GM12878 (cell line): ENCODE measurements around the gene TOP2B. TPM values are rescaled to one million over a fixed set of nuclear protein-coding genes. Genes with fewer than 3 reads are reported as not detected.

Source experiments
- ATAC-seq: fragments of 200-7000 bp; cut with Tn5 transposase; 3 replicates; pipeline ENCODE4 v1.9.1; 2020; ENCODE audit warnings: mild to moderate bottlenecking, moderate library complexity
- BruUV-seq: library from RNA; stranded (reverse); fragments of 400-500 nt; replicated peaks from 2 replicates; lab custom pipeline; 2021; lab: Mats Ljungman, UMichigan
- CTCF ChIA-PET: fragments of 300-600 bp; sonication (Branson Sonifier 250); formaldehyde crosslinking; extraction: SDS; loops from one replicate; lab custom pipeline; 2021; ENCODE audit warnings: inconsistent platforms; lab: Yijun Ruan, JAX
- POLR2A ChIA-PET: fragments of 350-600 bp; formaldehyde crosslinking; extraction: SDS; loops from one replicate; lab custom pipeline; 2021; ENCODE audit warnings: inconsistent platforms; lab: Charles Lee
- RAD21 ChIA-PET: fragments of 300-600 bp; sonication (Branson Sonifier 250); formaldehyde crosslinking; loops from one replicate; lab custom pipeline; 2023; ENCODE audit warnings: antibody characterized with exemption; ENCODE audit not compliant: unreplicated experiment; lab: Charles Lee
- SMC1A ChIA-PET: fragments of 300-600 bp; sonication (Branson Sonifier 250); formaldehyde crosslinking; loops from one replicate; lab custom pipeline; 2023; ENCODE audit not compliant: unreplicated experiment, uncharacterized antibody; lab: Charles Lee
- DNase-seq: peaks from one replicate; pipeline ENCODE4 v3.0.0-alpha.2; 2011; ENCODE audit warnings: low read depth, low spot score
- FAIRE-seq: peaks from 3 replicates; lab custom pipeline; 2011; peaks lifted over from hg19 to GRCh38; lab: Jason Lieb, UNC
- H2AFZ ChIP-seq: 2 replicates; pipeline ENCODE4 v1.6.0; 2011; ENCODE audit warnings: low read depth, low read length, control low read depth; ENCODE audit not compliant: control insufficient read depth
- H3K27ac ChIP-seq: 2 replicates; pipeline ENCODE4 v1.5.1; 2011; ENCODE audit warnings: control low read depth; ENCODE audit not compliant: control insufficient read depth, insufficient read depth
- H3K27me3 ChIP-seq, 2 experiments: replicated peaks in 1 of 2; 2 replicates each; pipeline versions ENCODE4 v1.6.0 to v1.6.1; 2011; ENCODE audit warnings: low read length in 1 of 2; ENCODE audit not compliant: control insufficient read depth in 2 of 2, insufficient read depth in 2 of 2
- H3K36me3 ChIP-seq, 2 experiments: 2 replicates each; pipeline ENCODE4 v1.5.1; 2011; ENCODE audit warnings: low read length in 1 of 2; ENCODE audit not compliant: control insufficient read depth in 2 of 2, insufficient read depth in 2 of 2
- H3K4me1 ChIP-seq: 2 replicates; pipeline ENCODE4 v1.6.1; 2011; ENCODE audit warnings: mild to moderate bottlenecking, low read length, moderate library complexity, mixed read lengths; ENCODE audit not compliant: control insufficient read depth, insufficient read depth
- H3K4me2 ChIP-seq: 2 replicates; pipeline ENCODE4 v1.6.0; 2011; ENCODE audit warnings: control low read depth; ENCODE audit not compliant: control insufficient read depth, insufficient read depth
- H3K4me3 ChIP-seq: fragments of 200-600 bp; sonication (generic); 2 replicates; pipeline ENCODE4 v1.5.1; 2016
- H3K79me2 ChIP-seq: 2 replicates; pipeline ENCODE4 v1.6.0; 2011; ENCODE audit warnings: low read length; ENCODE audit not compliant: control insufficient read depth, insufficient read depth
- H3K9ac ChIP-seq: 2 replicates; pipeline ENCODE4 v1.8.0; 2011; ENCODE audit warnings: low read length, control low read depth, mixed read lengths; ENCODE audit not compliant: control insufficient read depth, insufficient read depth
- H3K9me3 ChIP-seq: replicated peaks from 3 replicates; pipeline ENCODE4 v1.5.1; 2011; ENCODE audit warnings: mild to moderate bottlenecking, low read length; ENCODE audit not compliant: control insufficient read depth, insufficient read depth
- H4K20me1 ChIP-seq: 2 replicates; pipeline ENCODE4 v1.6.0; 2011; ENCODE audit not compliant: control insufficient read depth, insufficient read depth
- ATF3 ChIP-seq: IDR thresholded peaks from 2 replicates; pipeline ENCODE4 v1.6.1; 2011; ENCODE audit warnings: low read depth, mild to moderate bottlenecking, low read length, moderate library complexity, borderline replicate concordance; ENCODE audit errors: extremely low read depth
- ATF7 ChIP-seq: fragments of 450-650 bp; IDR thresholded peaks from 2 replicates; pipeline ENCODE4 v1.6.1; 2016; ENCODE audit warnings: low read depth, mild to moderate bottlenecking
- BMI1 ChIP-seq: fragments of 450-650 bp; IDR thresholded peaks from 2 replicates; pipeline ENCODE4 v1.6.1; 2016; ENCODE audit warnings: mild to moderate bottlenecking, moderate library complexity, borderline replicate concordance
- DPF2 ChIP-seq: fragments of 450-650 bp; IDR thresholded peaks from 2 replicates; pipeline ENCODE4 v1.6.1; 2017; ENCODE audit warnings: mild to moderate bottlenecking
- FOXM1 ChIP-seq: IDR thresholded peaks from 2 replicates; pipeline ENCODE4 v1.6.1; 2012; ENCODE audit warnings: low read depth, mild to moderate bottlenecking, inconsistent platforms, low read length, moderate library complexity
- MTA3 ChIP-seq: IDR thresholded peaks from 2 replicates; pipeline ENCODE4 v1.6.1; 2012; ENCODE audit warnings: low read length, inconsistent platforms, borderline replicate concordance
- NBN ChIP-seq: fragments of 450-650 bp; IDR thresholded peaks from 2 replicates; pipeline ENCODE4 v1.6.1; 2016
- NFIC ChIP-seq: IDR thresholded peaks from 2 replicates; pipeline ENCODE4 v1.6.1; 2012; ENCODE audit warnings: low read depth, mild to moderate bottlenecking, inconsistent platforms, low read length, moderate library complexity
- NR2C2 ChIP-seq: IDR thresholded peaks from 2 replicates; pipeline ENCODE4 v1.6.1; 2011; ENCODE audit warnings: borderline replicate concordance, low read depth; ENCODE audit not compliant: control insufficient read depth, insufficient read length
- POLR2A ChIP-seq: IDR thresholded peaks from 2 replicates; pipeline ENCODE4 v1.6.1; 2011; ENCODE audit warnings: low read depth, mild to moderate bottlenecking, low read length
- POU2F2 ChIP-seq: IDR thresholded peaks from 3 replicates; pipeline ENCODE4 v1.6.1; 2011; ENCODE audit warnings: low read depth, mild to moderate bottlenecking, low read length, borderline replicate concordance
- RELA ChIP-seq: fragments of 450-650 bp; IDR thresholded peaks from 2 replicates; pipeline ENCODE4 v1.8.0; 2014; ENCODE audit warnings: borderline replicate concordance; ENCODE audit not compliant: partially characterized antibody
- TCF12 ChIP-seq: IDR thresholded peaks from 2 replicates; pipeline ENCODE4 v1.6.1; 2011; ENCODE audit warnings: low read depth, mild to moderate bottlenecking, low read length
- TCF7 ChIP-seq: IDR thresholded peaks from 2 replicates; pipeline ENCODE4 v1.6.1; 2014; ENCODE audit warnings: antibody characterized with exemption, borderline replicate concordance
- WGBS: methylation state at CpG from one replicate; pipeline ENCODE4 v1.1.6; 2016; ENCODE audit warnings: low lambda C conversion rate; ENCODE audit not compliant: insufficient replicate concordance, insufficient coverage; ENCODE audit errors: missing lambda C conversion rate; 5-methylcytosine and 5-hydroxymethylcytosine counted together
- in situ Hi-C: fragments of 300-500 bp; cut with MboI; formaldehyde crosslinking; loops from 9 replicates; pipeline ENCODE4 v1.14.3; 2018; ENCODE audit warnings: mixed read lengths
- intact Hi-C: fragments of 100-400 bp; cut with micrococcal nuclease; formaldehyde crosslinking; loops from one replicate; pipeline ENCODE4 v1.14.2; 2022; ENCODE audit not compliant: unreplicated experiment
- polyA plus RNA-seq, 11 experiments: library from polyadenylated mRNA; depleted of rRNA in 4 of 11; unstranded in 6 of 11; stranded (reverse) in 5 of 11; fragments of >200 nt; fragmentation: Nextera tagmentation in 4 of 11; fragmentation: Illumina TruSeq in 1 of 11; extraction: Ambion mirVana in 4 of 11; extraction: Trizol in 1 of 11; gene quantifications; 1 replicate in 1 of 11; 2 replicates in 10 of 11; pipeline versions ENCODE4 v1.2.1 to v1.2.3, GENCODE V29; 2011 to 2016; ENCODE audit warnings: inconsistent platforms in 2 of 11, missing spikeins in 2 of 11, low read depth in 1 of 11
- total RNA-seq, 4 experiments: library from RNA; depleted of rRNA in 3 of 4; stranded (reverse); fragments of >200 nt in 3 of 4; fragmentation: Illumina TruSeq in 1 of 4; extraction: Trizol in 1 of 4; gene quantifications; 2 replicates each; pipeline versions ENCODE4 v1.2.1 to v1.2.3, GENCODE V29; 2013 to 2021

Gene TOP2B
- total and polyA plus RNA-seq, 10 of the 15 experiments (the other 5 are each of a cell fraction or from before 2014, with no cell fraction given): 28.6 to 134 (median 83.4) TPM

GRCh38 chr3:25631989-25632388 lies 32.7 kb downstream of the TOP2B start:
- in situ Hi-C loops: no loop called here
- no peaks in the 10 kb centered on the region for H3K9me3 ChIP-seq
- FAIRE-seq: no peak
- H3K79me2 ChIP-seq: no peaks in the 10 kb centered on the region
- no peak for DNase-seq
- SMC1A ChIA-PET: interaction anchor here (0.6 to 1.0 kb wide), 2 partner anchors 74 to 225 kb away, joined by 3 read pairs; no protein-coding TSS in a partner anchor
- intact Hi-C loops: no loop called here
- POLR2A ChIA-PET: interaction anchor here (0.6 kb wide), 1 partner anchor 724 kb away, joined by 4 read pairs; no protein-coding TSS in a partner anchor
- H3K4me1 ChIP-seq: no peaks in the 10 kb centered on the region
- ATAC-seq: no peak
- no peak overlapping the region for H3K27ac ChIP-seq
- WGBS: 100% methylated on average over 1 of the region's 1 CpG
- no peak overlapping the region for H3K4me3 ChIP-seq
- BruUV-seq: no TSS peak
- H2AFZ ChIP-seq: no peak overlapping the region
- RAD21 ChIA-PET: interaction anchor here (0.6 kb wide), 1 partner anchor 151 kb away, joined by 3 read pairs; the partner anchor contains the start of gene NGLY1
- CTCF ChIA-PET: interaction anchor here (1.8 to 4.4 kb wide), 2 partner anchors 17 to 37 kb away, joined by 5 to 32 read pairs; no protein-coding TSS in a partner anchor
- no peak overlapping the region for H3K4me2 ChIP-seq
- H3K9ac ChIP-seq: no peak overlapping the region
- H4K20me1 ChIP-seq: no peaks in the 10 kb centered on the region
- TF ChIP-seq RELA (no peak), POU2F2 (no peak), ATF3 (no peak), BMI1 (no peak), FOXM1 (no peak), TCF7 (no peak), TCF12 (no peak), NBN (no peak), ATF7 (no peak), NFIC (no peak), POLR2A (no peak), DPF2 (no peak), NR2C2 (no peak), MTA3 (no peak)
- H3K36me3 ChIP-seq: peaks cover 1 to 20% of the 10 kb centered on the region in 2 experiments
- H3K27me3 ChIP-seq: no peaks in the 10 kb centered on the region
